ENCODE results near the gene TXNDC11. TPM values are rescaled to one million over a fixed set of nuclear protein-coding genes. Genes with fewer than 3 reads are reported as not detected.

The TXNDC11 gene
- total and polyA plus RNA-seq, 2 donors (not counting 3 experiments of a cell fraction or from before 2014, with no cell fraction given), result 42.5 to 66.0 TPM

DNA sequence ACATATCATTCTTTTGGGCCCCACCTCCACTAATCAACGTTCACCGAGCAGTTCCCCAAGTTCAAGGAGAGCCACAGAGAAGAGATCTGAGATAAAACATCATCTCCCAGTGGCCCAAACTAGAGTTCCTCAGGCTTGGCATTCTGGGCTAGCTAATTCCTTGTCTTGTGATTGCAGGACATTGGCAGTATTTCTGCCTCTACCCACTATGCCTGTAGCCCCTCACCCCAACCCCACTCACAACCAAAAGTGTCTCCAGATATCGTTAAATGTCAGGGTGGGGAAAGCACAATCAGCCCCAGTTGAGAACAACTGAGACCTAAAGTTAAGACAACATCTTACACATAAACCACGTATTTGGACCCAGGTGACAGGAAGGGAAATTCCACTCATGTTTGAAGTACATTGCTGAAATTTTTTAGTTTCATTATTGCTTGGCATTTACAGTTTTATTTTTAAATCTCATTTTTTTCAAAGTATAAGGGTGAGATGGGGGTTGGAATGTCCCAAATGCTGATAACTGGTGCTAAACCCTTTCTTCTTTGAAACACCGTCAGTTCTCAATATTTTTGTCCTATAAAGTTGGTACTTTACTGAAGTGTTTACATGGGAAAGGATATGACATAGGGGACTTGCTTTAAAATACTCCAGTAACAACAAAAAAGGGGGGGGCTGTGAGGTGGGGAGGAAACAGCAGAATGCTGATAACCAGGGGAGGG is 40.8 kb upstream of the TXNDC11 start:
- no peaks in the 10 kb centered on the region for H3K9me3 ChIP-seq (replicated peaks; ENCODE audit: control insufficient read depth, insufficient read depth, low read length)

DNA sequence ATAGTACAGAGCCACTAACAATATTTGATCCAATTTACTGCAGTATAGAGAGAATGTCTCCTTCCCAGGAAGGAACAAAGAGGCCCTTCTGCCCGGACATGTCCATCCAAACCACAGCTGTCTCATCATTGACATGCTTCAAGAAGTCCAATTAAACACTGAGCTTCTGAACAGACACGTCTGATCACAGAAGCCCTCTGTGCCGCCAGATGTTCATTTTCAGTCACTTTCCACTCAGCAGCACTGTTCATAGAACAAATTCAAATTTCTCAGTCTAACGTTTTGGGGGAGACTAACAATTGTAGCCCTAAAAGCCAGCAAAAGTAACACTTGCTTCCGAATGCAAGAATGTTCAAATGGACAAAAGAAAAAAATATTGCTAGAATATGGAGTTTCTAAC is 39.1 kb upstream of the TXNDC11 start:
- dilution Hi-C loops (cut with MboI; ENCODE audit: extremely low pct_ligation_motif_present, low sequenced_read_pairs), result no loop called here
- no peak overlapping the region for H3K4me2 ChIP-seq (ENCODE audit: insufficient read depth, low read length)
- H3K9ac ChIP-seq (replicated peaks; ENCODE audit: extremely low read depth, insufficient read depth, low read length), result no peak overlapping the region
- peaks cover 64% of the 10 kb centered on the region for H3K79me2 ChIP-seq (ENCODE audit: control insufficient read depth, insufficient read depth, low read length)
- ChIA-PET CTCF (interaction anchor here (1.1 to 4.1 kb wide), 2 partner anchors 10 to 15 kb away, joined by 3 to 29 read pairs; partner anchors contain the start of gene ZC3H7A), POLR2A (no interaction called here)
- H3K36me3 ChIP-seq (ENCODE audit: control insufficient read depth in 2 of 2, extremely low read depth in 1 of 2, insufficient read depth in 2 of 2, low read length in 2 of 2), result peaks cover 0 to 7% of the 10 kb centered on the region in 2 experiments
- intact Hi-C loops (cut with micrococcal nuclease), result loop anchor here (1.0 to 2.0 kb wide), 2 partner anchors 14 to 39 kb away; partner anchors contain the start of gene TXNDC11
- TSS peak; percentile 47 for BruUV-seq (replicated peaks)
- peak; percentile 27 for DNase-seq (ENCODE audit: low read depth, low spot score)
- no peak for FAIRE-seq
- no peaks in the 10 kb centered on the region for H4K20me1 ChIP-seq (replicated peaks; ENCODE audit: control insufficient read depth, extremely low read depth, insufficient read depth, low read length)
- no peak for TF ChIP-seq POLR2A (IDR thresholded peaks at IDR 0.05; ENCODE audit: low read depth, low read length)
- TF ChIP-seq, protein P1, sequence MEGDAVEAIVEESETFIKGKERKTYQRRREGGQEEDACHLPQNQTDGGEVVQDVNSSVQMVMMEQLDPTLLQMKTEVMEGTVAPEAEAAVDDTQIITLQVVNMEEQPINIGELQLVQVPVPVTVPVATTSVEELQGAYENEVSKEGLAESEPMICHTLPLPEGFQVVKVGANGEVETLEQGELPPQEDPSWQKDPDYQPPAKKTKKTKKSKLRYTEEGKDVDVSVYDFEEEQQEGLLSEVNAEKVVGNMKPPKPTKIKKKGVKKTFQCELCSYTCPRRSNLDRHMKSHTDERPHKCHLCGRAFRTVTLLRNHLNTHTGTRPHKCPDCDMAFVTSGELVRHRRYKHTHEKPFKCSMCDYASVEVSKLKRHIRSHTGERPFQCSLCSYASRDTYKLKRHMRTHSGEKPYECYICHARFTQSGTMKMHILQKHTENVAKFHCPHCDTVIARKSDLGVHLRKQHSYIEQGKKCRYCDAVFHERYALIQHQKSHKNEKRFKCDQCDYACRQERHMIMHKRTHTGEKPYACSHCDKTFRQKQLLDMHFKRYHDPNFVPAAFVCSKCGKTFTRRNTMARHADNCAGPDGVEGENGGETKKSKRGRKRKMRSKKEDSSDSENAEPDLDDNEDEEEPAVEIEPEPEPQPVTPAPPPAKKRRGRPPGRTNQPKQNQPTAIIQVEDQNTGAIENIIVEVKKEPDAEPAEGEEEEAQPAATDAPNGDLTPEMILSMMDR (IDR thresholded peaks at IDR 0.05; ENCODE audit: extremely low read depth in 1 of 2, insufficient read depth in 1 of 2, low read depth in 1 of 2, low read length in 2 of 2), result no peak
- TF ChIP-seq, protein P2, sequence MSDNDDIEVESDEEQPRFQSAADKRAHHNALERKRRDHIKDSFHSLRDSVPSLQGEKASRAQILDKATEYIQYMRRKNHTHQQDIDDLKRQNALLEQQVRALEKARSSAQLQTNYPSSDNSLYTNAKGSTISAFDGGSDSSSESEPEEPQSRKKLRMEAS (IDR thresholded peaks at IDR 0.05; ENCODE audit: insufficient read depth, insufficient read length), result no peak
- no peak for TF ChIP-seq FOS (IDR thresholded peaks at IDR 0.05; ENCODE audit: borderline replicate concordance, insufficient read depth, low read length)
- no peak for TF ChIP-seq POLR2AphosphoS5 (IDR thresholded peaks at IDR 0.05; ENCODE audit: insufficient read depth, low read depth, low read length)
- TF ChIP-seq GATA2 (IDR thresholded peaks at IDR 0.05; ENCODE audit: insufficient read depth, insufficient read length, low read depth, low read length), result no peak
- TF ChIP-seq JUN (IDR thresholded peaks at IDR 0.05; ENCODE audit: borderline replicate concordance, insufficient read depth, insufficient read length, low read depth), result no peak
- TF ChIP-seq EZH2 (IDR thresholded peaks at IDR 0.05; ENCODE audit: borderline replicate concordance, low read depth, low read length, severe bottlenecking), result no peak
- no peak for TF ChIP-seq MYC (IDR thresholded peaks at IDR 0.05; ENCODE audit: low read depth, low read length)
- H3K27me3 ChIP-seq (ENCODE audit: control insufficient read depth in 2 of 2, insufficient read depth in 2 of 2, low read length in 2 of 2), result no peaks in the 10 kb centered on the region
- no peak overlapping the region for H2AFZ ChIP-seq (ENCODE audit: low read depth, low read length)
- no peak overlapping the region for H3K4me3 ChIP-seq (replicated peaks in 1 of 3; ENCODE audit: insufficient read depth in 1 of 3, low read depth in 1 of 3, low read length in 3 of 3)
- H3K9me1 ChIP-seq (replicated peaks; ENCODE audit: control insufficient read depth, extremely low read depth, insufficient read depth, low read length), result no peaks in the 10 kb centered on the region
- H3K27ac ChIP-seq (ENCODE audit: insufficient read depth, low read depth, low read length), result peak overlapping the region; percentile 94
- H3K4me1 ChIP-seq (ENCODE audit: control insufficient read depth, extremely low read depth, insufficient read depth, low read length), result peaks cover 29% of the 10 kb centered on the region
- H3K9me3 ChIP-seq (replicated peaks; ENCODE audit: control insufficient read depth, insufficient read depth, low read length), result no peaks in the 10 kb centered on the region

More for the DNA sequence above, 40.8 kb upstream of the TXNDC11 start:
- no peaks in the 10 kb centered on the region for H4K20me1 ChIP-seq (replicated peaks; ENCODE audit: control insufficient read depth, extremely low read depth, insufficient read depth, low read length)
- intact Hi-C loops (cut with micrococcal nuclease), result loop anchor here (1.0 to 2.0 kb wide), 2 partner anchors 14 to 41 kb away; partner anchors contain the start of genes TXNDC11 and ZC3H7A
- peak overlapping the region; percentile 94 for H3K27ac ChIP-seq (ENCODE audit: insufficient read depth, low read depth, low read length)
- dilution Hi-C loops (cut with MboI; ENCODE audit: extremely low pct_ligation_motif_present, low sequenced_read_pairs), result no loop called here
- no peak overlapping the region for H2AFZ ChIP-seq (ENCODE audit: low read depth, low read length)
- DNase-seq (ENCODE audit: low read depth, low spot score), result peak; percentile 88
- CTCF ChIA-PET, result interaction anchor here (0.9 to 4.1 kb wide), 6 partner anchors 11 to 285 kb away, joined by 3 to 29 read pairs (median 4); partner anchors contain the start of genes TXNDC11 and ZC3H7A
- peak overlapping the region in 2 of 3 experiments; percentile 16 to 67 for H3K4me3 ChIP-seq (replicated peaks in 1 of 3; ENCODE audit: insufficient read depth in 1 of 3, low read depth in 1 of 3, low read length in 3 of 3)
- no peaks in the 10 kb centered on the region for H3K9me1 ChIP-seq (replicated peaks; ENCODE audit: control insufficient read depth, extremely low read depth, insufficient read depth, low read length)
- peaks cover 80% of the 10 kb centered on the region for H3K79me2 ChIP-seq (ENCODE audit: control insufficient read depth, insufficient read depth, low read length)
- H3K4me2 ChIP-seq (ENCODE audit: insufficient read depth, low read length), result peak overlapping the region; percentile 88
- TF ChIP-seq GATA2 (IDR thresholded peaks at IDR 0.05; ENCODE audit: insufficient read depth, insufficient read length, low read depth, low read length) (peak; percentile 27), EZH2 (IDR thresholded peaks at IDR 0.05; ENCODE audit: borderline replicate concordance, low read depth, low read length, severe bottlenecking) (no peak), POLR2AphosphoS5 (IDR thresholded peaks at IDR 0.05; ENCODE audit: insufficient read depth, low read depth, low read length) (no peak)
- TSS peak; percentile 76 for BruUV-seq (replicated peaks)
- POLR2A ChIA-PET, result no interaction called here
- H3K4me1 ChIP-seq (ENCODE audit: control insufficient read depth, extremely low read depth, insufficient read depth, low read length), result peaks cover 29% of the 10 kb centered on the region
- peak overlapping the region; percentile 84 for H3K9ac ChIP-seq (replicated peaks; ENCODE audit: extremely low read depth, insufficient read depth, low read length)
- peak; percentile 4 for FAIRE-seq
- H3K27me3 ChIP-seq (ENCODE audit: control insufficient read depth in 2 of 2, insufficient read depth in 2 of 2, low read length in 2 of 2), result no peaks in the 10 kb centered on the region
- peaks cover 0 to 7% of the 10 kb centered on the region in 2 experiments for H3K36me3 ChIP-seq (ENCODE audit: control insufficient read depth in 2 of 2, extremely low read depth in 1 of 2, insufficient read depth in 2 of 2, low read length in 2 of 2)

All from endothelial cell of umbilical vein (primary cell).